A549 treated with GW870086 at 1 μM for 4 hours (cell line): ENCODE data around the gene OR4C16. TPM values are rescaled to one million over a fixed set of nuclear protein-coding genes. Genes with fewer than 3 reads are reported as not detected.

ENCODE experiments used
- total RNA-seq: library from RNA; stranded (reverse); fragments of 200-300 nt; extraction: Qiagen RNA extraction; gene quantifications from 5 replicates; pipeline ENCODE4 v1.2.3, GENCODE V29; 2022; ENCODE audit warnings: low read depth

The OR4C16 gene, protein sequence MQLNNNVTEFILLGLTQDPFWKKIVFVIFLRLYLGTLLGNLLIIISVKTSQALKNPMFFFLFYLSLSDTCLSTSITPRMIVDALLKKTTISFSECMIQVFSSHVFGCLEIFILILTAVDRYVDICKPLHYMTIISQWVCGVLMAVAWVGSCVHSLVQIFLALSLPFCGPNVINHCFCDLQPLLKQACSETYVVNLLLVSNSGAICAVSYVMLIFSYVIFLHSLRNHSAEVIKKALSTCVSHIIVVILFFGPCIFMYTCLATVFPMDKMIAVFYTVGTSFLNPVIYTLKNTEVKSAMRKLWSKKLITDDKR
- not detected in 5 replicates for total RNA-seq

DNA sequence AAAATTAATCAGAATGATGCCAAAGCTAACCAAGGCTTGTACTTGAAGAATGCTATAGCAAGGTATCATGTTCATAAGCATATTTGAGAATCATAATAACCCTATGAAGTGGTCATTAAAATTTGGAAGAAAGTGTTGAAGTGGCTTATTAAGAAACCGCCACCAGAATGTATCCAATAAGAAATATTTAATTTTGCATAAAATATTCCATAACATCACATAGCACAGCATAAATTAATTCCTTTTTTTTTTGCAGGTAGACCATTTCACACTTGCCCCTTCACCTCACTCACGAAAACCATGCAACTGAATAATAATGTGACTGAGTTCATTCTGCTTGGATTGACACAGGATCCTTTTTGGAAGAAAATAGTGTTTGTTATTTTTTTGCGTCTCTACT lies at the start of gene OR4C16:
Gene OR4C16 (plus strand): TSS at position 301 of the 400 bp plus-strand sequence. CDS start 0 bp downstream, at position 301.

DNA sequence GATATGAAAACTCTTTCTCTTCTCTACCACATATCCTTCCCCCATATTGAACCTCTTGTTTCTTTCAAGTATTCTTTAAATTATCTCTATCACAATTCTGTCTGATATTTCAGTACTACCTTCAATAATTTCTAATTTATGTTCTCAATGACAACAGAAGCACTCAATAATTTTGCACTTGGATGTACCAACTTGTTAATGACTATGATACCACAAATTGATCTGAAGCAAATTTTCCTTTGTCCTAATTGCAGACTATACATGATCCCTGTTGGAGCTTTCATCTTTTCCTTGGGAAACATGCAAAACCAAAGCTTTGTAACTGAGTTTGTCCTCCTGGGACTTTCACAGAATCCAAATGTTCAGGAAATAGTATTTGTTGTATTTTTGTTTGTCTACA lies 17.8 kb upstream of the OR4C16 start, which contains the start of gene OR4C15:
Gene OR4C15 (plus strand): TSS at position 301 of the 400 bp plus-strand sequence. CDS start 0 bp downstream, at position 301.

DNA sequence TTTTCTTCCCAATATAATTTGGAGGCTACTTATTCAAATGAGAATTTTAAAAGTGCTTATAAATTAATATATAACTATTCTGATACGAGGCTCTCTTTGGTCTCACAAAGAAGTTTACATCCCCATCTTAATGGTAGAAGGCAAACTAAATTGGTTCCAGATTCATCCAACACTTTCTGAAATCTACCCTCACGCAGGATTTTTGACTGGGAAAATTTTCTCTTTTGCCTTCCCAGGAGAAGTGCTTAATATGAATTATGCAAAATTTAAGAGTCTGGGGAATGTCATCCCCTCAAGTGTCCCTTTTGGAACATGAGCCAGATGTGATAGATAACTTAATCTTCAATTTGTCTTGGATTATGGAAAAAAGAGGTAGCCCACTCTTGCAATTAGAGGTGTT lies 35.6 kb downstream of the OR4C16 start, which contains the start of gene OR4C11:
Gene OR4C11 (minus strand): TSS at position 101 of the 400 bp plus-strand sequence. CDS start 3,272 bp downstream, outside the sequence.

Other genes starting within 250 kb of the OR4C16 start
- gene OR4A16, start 228.9 kb upstream of the OR4C16 start, total RNA-seq: not detected in 5 replicates
- gene OR4A15, start 204.2 kb upstream of the OR4C16 start, total RNA-seq: not detected in 5 replicates
- gene OR4C15, start 17.7 kb upstream of the OR4C16 start, total RNA-seq: not detected in 5 replicates
- gene OR4C11, start 35.5 kb downstream of the OR4C16 start, total RNA-seq: not detected in 5 replicates
- gene OR4P4, start 63.0 kb downstream of the OR4C16 start, total RNA-seq: not detected in 5 replicates
- not detected in 5 replicates for gene OR4S2, start 76.2 kb downstream of the OR4C16 start, total RNA-seq
- not detected in 5 replicates for gene OR4C6, start 90.1 kb downstream of the OR4C16 start, total RNA-seq
- gene OR5D13, start 201.3 kb downstream of the OR4C16 start, total RNA-seq: not detected in 5 replicates
- gene OR5D14, start 223.4 kb downstream of the OR4C16 start, total RNA-seq: not detected in 5 replicates
- gene OR5L1, start 239.2 kb downstream of the OR4C16 start, total RNA-seq: not detected in 5 replicates
- gene OR5D18, start 247.5 kb downstream of the OR4C16 start, total RNA-seq: not detected in 5 replicates